HT1080 (cell line): ENCODE data around the gene CREB3L2. TPM values are rescaled to one million over a fixed set of nuclear protein-coding genes. Genes with fewer than 3 reads are reported as not detected.
"Not testable (repeated sequence)": the region's sequence is repeated elsewhere in the genome, so short reads cannot be mapped to it uniquely, and the experiment has no call there.

Source experiments
- DNase-seq: peaks from one replicate; pipeline ENCODE4 v3.0.0-alpha.2; 2015; ENCODE audit warnings: low read depth
- total RNA-seq: library from RNA; depleted of rRNA; stranded (reverse); fragments of >200 nt; shearing (Covaris generic); gene quantifications from 2 replicates; pipeline ENCODE4 v1.2.3, GENCODE V29; 2014; rRNA removed

CREB3L2 gene
- total RNA-seq, 1 experiment from 2014 or later, result 18.8 TPM

GRCh38 chr7:137846827-137847567 is 154.9 kb downstream of the CREB3L2 start, which contains the start of gene DGKI:
DGKI (minus strand) TSS chr7:137846974.
- DNase-seq, result no peak

- DNase-seq, result no peak
These were observed 155.4 kb downstream of the CREB3L2 start for GRCh38 chr7:137846549-137846826.

GRCh38 chr7:137844677-137845425 is 157.0 kb downstream of the CREB3L2 start:
- DNase-seq, result no peak

GRCh38 chr7:137839903-137840779 is 161.7 kb downstream of the CREB3L2 start:
- DNase-seq, result no peak

- DNase-seq, result no peak
These were observed 163.1 kb downstream of the CREB3L2 start for GRCh38 chr7:137838706-137839315.

- no peak for DNase-seq
These were observed 165.3 kb downstream of the CREB3L2 start for GRCh38 chr7:137836541-137836940.

- DNase-seq, result no peak
These were observed 165.8 kb downstream of the CREB3L2 start for GRCh38 chr7:137836113-137836509.

- DNase-seq, result no peak
These were observed 166.3 kb downstream of the CREB3L2 start for GRCh38 chr7:137835486-137836112.

- no peak for DNase-seq
These were observed 167.3 kb downstream of the CREB3L2 start for GRCh38 chr7:137834552-137834951.

GRCh38 chr7:137832990-137833389 is 168.9 kb downstream of the CREB3L2 start:
- DNase-seq, result not testable (repeated sequence)

- no peak for DNase-seq
These were observed 169.5 kb downstream of the CREB3L2 start for GRCh38 chr7:137832382-137832781.

GRCh38 chr7:137831555-137831954 is 170.3 kb downstream of the CREB3L2 start:
- not testable (repeated sequence) for DNase-seq

GRCh38 chr7:137829337-137829992 is 172.4 kb downstream of the CREB3L2 start:
- no peak for DNase-seq

- no peak for DNase-seq
These were observed 173.4 kb downstream of the CREB3L2 start for GRCh38 chr7:137828456-137828855.

- DNase-seq, result no peak
These were observed 176.4 kb downstream of the CREB3L2 start for GRCh38 chr7:137825489-137825888.

Other genes starting within 250 kb of the CREB3L2 start
- 21.6 and 22.3 TPM in 2 replicates for gene DGKI, start 155.1 kb downstream of the CREB3L2 start, total RNA-seq
- not detected in 2 replicates for gene AKR1D1, start 74.4 kb upstream of the CREB3L2 start, total RNA-seq